GM23338 (cell line): ENCODE measurements around the gene CISH.

Experiments
- CREB1 ChIP-seq: fragments of 250-450 bp; sonication (Bioruptor Pico); IDR thresholded peaks from 2 replicates; pipeline ENCODE4 v1.5.0; 2020; ENCODE audit warnings: low read depth, mild to moderate bottlenecking, moderate library complexity
- CTCF ChIP-seq, 2 experiments: fragments of 200-600 bp in 1 of 2; sonication (generic) in 1 of 2; conservative IDR thresholded peaks; 2 replicates each; pipeline versions ENCODE4 v1.5.1 to v1.6.1; 2016 to 2017; ENCODE audit warnings: antibody characterized with exemption in 2 of 2, low read depth in 2 of 2, mild to moderate bottlenecking in 2 of 2, moderate library complexity in 1 of 2
- EZH2 ChIP-seq: fragments of 200-600 bp; sonication (generic); IDR thresholded peaks from one replicate; pipeline ENCODE4 v1.8.0; 2017; ENCODE audit warnings: antibody characterized with exemption, mild to moderate bottlenecking, low read depth; ENCODE audit not compliant: unreplicated experiment
- JUNB ChIP-seq: IDR thresholded peaks from one replicate; pipeline ENCODE4 v1.6.1; 2016; ENCODE audit warnings: antibody characterized with exemption; ENCODE audit not compliant: unreplicated experiment
- POLR2AphosphoS5 ChIP-seq: IDR thresholded peaks from 2 replicates; pipeline ENCODE4 v1.6.1; 2016; ENCODE audit warnings: antibody characterized with exemption, low read depth
- REST ChIP-seq: IDR thresholded peaks from one replicate; pipeline ENCODE4 v1.6.1; 2018; ENCODE audit warnings: antibody characterized with exemption; ENCODE audit not compliant: unreplicated experiment
- ZNF114 ChIP-seq: fragments of 250-450 bp; sonication (Bioruptor Pico); IDR thresholded peaks from 2 replicates; pipeline ENCODE4 v1.5.0; 2020; ENCODE audit warnings: mild to moderate bottlenecking, moderate library complexity
- ZNF462 ChIP-seq: fragments of 250-450 bp; sonication (Bioruptor Pico); IDR thresholded peaks from 2 replicates; pipeline ENCODE4 v1.5.0; 2020; ENCODE audit warnings: mild to moderate bottlenecking, moderate library complexity

GRCh38 chr3:50608278-50608677 lies 3.3 kb downstream of the CISH start:
- TF ChIP-seq CTCF (conservative IDR thresholded peaks at IDR 0.05; ENCODE audit: low read depth in 2 of 2) (no peak), POLR2AphosphoS5 (no peak), JUNB (no peak), CREB1 (CRISPR knock-in tag) (no peak), ZNF114 (no peak), EZH2 (no peak), REST (no peak), ZNF462 (CRISPR knock-in tag) (no peak)
